C4-2B (cell line): ENCODE results near the gene C3orf33.

Experiments
- H3K27ac ChIP-seq: fragments of 450-650 bp; 2 replicates; pipeline ENCODE4 v1.5.1; 2017
- CTCF ChIP-seq: fragments of 450-650 bp; conservative IDR thresholded peaks from 2 replicates; pipeline ENCODE4 v1.5.1; 2017; ENCODE audit warnings: mild to moderate bottlenecking
- ZFX ChIP-seq: fragments of 450-650 bp; IDR thresholded peaks from 2 replicates; pipeline ENCODE4 v1.6.1; 2017

Gene C3orf33

GRCh38 chr3:155741101-155741500, 65.0 kb downstream of the C3orf33 start:
- H3K27ac ChIP-seq, result no peak overlapping the region

GRCh38 chr3:155739154-155739553, 66.9 kb downstream of the C3orf33 start:
- H3K27ac ChIP-seq, result no peak overlapping the region
- no peak for TF ChIP-seq ZFX
- TF ChIP-seq CTCF, result no peak

More at GRCh38 chr3:155741101-155741500, 65.0 kb downstream of the C3orf33 start:
- no peak for TF ChIP-seq ZFX
- TF ChIP-seq CTCF, result no peak

GRCh38 chr3:155738580-155739076, 67.5 kb downstream of the C3orf33 start:
- H3K27ac ChIP-seq, result no peak overlapping the region
- TF ChIP-seq CTCF, result no peak
- no peak for TF ChIP-seq ZFX

- no peak overlapping the region for H3K27ac ChIP-seq
- no peak for TF ChIP-seq ZFX
- no peak for TF ChIP-seq CTCF
These were observed 68.1 kb downstream of the C3orf33 start for GRCh38 chr3:155737844-155738460.

GRCh38 chr3:155736381-155736780, 69.7 kb downstream of the C3orf33 start:
- H3K27ac ChIP-seq, result no peak overlapping the region
- no peak for TF ChIP-seq ZFX
- TF ChIP-seq CTCF, result no peak

GRCh38 chr3:155730843-155731242, 75.2 kb downstream of the C3orf33 start:
- no peak for TF ChIP-seq CTCF
- TF ChIP-seq ZFX, result no peak; the same call in 1 of the 2 replicates
- peak overlapping the region; percentile 1; the same call in 1 of the 2 replicates for H3K27ac ChIP-seq

GRCh38 chr3:155727836-155728235, 78.2 kb downstream of the C3orf33 start:
- TF ChIP-seq CTCF, result no peak
- no peak for TF ChIP-seq ZFX
- H3K27ac ChIP-seq, result no peak overlapping the region; the same call in 1 of the 2 replicates
